Measurements from ENCODE around the gene TRAF3IP1.
"Not testable (repeated sequence)": the region's sequence is repeated elsewhere in the genome, so short reads cannot be mapped to it uniquely, and the experiment has no call there.

TRAF3IP1 gene

GRCh38 chr2:238314576-238314975, 5.7 kb upstream of the TRAF3IP1 start:
- DNase-seq (ENCODE audit: extremely low read depth, low read depth), result no peak
- TF ChIP-seq, protein P1, sequence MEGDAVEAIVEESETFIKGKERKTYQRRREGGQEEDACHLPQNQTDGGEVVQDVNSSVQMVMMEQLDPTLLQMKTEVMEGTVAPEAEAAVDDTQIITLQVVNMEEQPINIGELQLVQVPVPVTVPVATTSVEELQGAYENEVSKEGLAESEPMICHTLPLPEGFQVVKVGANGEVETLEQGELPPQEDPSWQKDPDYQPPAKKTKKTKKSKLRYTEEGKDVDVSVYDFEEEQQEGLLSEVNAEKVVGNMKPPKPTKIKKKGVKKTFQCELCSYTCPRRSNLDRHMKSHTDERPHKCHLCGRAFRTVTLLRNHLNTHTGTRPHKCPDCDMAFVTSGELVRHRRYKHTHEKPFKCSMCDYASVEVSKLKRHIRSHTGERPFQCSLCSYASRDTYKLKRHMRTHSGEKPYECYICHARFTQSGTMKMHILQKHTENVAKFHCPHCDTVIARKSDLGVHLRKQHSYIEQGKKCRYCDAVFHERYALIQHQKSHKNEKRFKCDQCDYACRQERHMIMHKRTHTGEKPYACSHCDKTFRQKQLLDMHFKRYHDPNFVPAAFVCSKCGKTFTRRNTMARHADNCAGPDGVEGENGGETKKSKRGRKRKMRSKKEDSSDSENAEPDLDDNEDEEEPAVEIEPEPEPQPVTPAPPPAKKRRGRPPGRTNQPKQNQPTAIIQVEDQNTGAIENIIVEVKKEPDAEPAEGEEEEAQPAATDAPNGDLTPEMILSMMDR (IDR thresholded peaks at IDR 0.05; ENCODE audit: low read depth, low read length, missing control alignments), result no peak

GRCh38 chr2:238315031-238315595, 5.2 kb upstream of the TRAF3IP1 start:
- TF ChIP-seq, protein P1 (IDR thresholded peaks at IDR 0.05; ENCODE audit: low read depth, low read length, missing control alignments), result no peak
- H3K4me3 ChIP-seq (replicated peaks; ENCODE audit: low read depth, low read length), result no peak overlapping the region
- no peak for DNase-seq (ENCODE audit: extremely low read depth, low read depth)

More at GRCh38 chr2:238314576-238314975, 5.7 kb upstream of the TRAF3IP1 start:
- H3K4me3 ChIP-seq (replicated peaks; ENCODE audit: low read depth, low read length), result no peak overlapping the region

DNA sequence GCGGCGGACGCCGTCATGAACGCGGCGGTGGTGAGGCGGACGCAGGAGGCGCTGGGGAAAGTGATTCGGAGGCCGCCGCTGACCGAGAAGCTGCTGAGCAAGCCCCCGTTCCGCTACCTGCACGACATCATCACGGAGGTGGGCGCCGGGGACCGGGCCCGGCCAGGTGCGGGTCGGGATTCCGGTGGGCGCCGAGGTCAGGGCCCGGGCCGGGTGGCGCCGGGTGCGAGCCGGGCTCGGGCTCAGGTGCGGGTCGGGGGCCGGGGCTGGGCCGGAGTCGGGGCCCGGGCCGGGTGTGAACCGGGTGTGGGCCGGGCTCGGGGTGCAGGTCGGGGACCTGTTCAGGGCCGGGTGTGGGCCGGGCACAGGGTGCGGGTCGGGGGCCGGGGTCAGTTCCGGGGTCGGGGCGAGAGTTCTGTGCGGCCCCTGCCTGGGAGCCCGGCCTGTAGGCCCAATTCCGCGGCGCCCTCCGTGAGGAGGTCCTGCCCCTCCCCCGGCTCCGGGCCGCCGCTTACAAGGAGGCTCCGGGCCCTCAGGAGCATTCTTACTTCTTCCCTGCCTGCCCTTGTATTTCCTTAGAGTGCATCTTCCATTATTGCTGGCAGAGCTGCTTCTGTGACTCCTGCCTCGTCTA, 447 bp downstream of the TRAF3IP1 start:
- DNase-seq (ENCODE audit: extremely low read depth, low read depth), result no peak

DNA sequence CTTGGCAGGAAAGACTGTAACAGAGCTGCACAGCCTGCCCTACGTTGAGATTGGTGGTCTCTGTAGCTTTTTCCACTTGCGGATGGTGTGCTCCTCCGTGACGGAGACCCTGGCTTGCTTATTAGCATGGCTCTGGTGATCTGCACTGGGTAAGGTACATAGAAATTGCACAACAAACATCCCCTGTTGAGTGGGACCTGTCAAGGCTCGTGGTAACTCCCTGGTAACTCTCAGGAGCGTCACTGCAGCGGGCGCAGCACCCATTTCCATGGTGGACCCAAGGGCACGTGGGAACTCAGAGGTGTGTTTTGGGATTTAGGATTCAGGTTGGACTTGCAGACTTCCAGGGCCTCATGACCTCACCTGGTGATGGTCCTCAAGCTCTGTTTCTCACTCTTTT, 1.1 kb downstream of the TRAF3IP1 start:
- TF ChIP-seq, protein P1 (IDR thresholded peaks at IDR 0.05; ENCODE audit: low read depth, low read length, missing control alignments), result no peak
- DNase-seq (ENCODE audit: extremely low read depth, low read depth), result no peak
- peak overlapping the region; percentile 66 for H3K4me3 ChIP-seq (replicated peaks; ENCODE audit: low read depth, low read length)

More for the DNA sequence above, 447 bp downstream of the TRAF3IP1 start:
- TF ChIP-seq, protein P1 (IDR thresholded peaks at IDR 0.05; ENCODE audit: low read depth, low read length, missing control alignments), result no peak
- peak overlapping the region; percentile 66 for H3K4me3 ChIP-seq (replicated peaks; ENCODE audit: low read depth, low read length)

DNA sequence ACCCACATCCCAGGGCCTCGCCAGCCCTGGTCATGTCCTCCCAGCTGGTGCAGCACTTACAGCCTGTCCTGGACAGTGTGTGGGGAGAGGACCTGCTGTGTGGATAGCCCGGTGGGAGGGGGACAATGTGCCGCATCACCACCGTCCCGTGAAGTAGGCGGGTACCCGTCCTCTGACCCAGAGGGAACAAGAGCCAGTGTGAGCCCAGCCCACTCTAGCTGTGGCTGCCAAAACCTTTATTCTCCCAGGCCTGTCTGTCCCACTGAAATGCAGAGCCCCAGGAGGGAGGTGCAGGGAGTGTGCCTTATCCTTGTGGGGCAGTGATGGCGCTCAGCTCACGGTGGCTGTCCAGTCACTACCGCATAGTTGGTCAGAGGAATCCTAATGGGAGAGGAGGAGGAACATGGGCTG, 1.7 kb downstream of the TRAF3IP1 start:
- peak overlapping the region; percentile 66; the same call in 1 of the 2 replicates for H3K4me3 ChIP-seq (replicated peaks; ENCODE audit: low read depth, low read length)
- DNase-seq (ENCODE audit: extremely low read depth, low read depth), result no peak
- TF ChIP-seq, protein P1 (IDR thresholded peaks at IDR 0.05; ENCODE audit: low read depth, low read length, missing control alignments), result no peak

- H3K4me3 ChIP-seq (replicated peaks; ENCODE audit: low read depth, low read length), result not testable (repeated sequence)
These were observed 3.9 kb downstream of the TRAF3IP1 start for GRCh38 chr2:238324248-238324647.

DNA sequence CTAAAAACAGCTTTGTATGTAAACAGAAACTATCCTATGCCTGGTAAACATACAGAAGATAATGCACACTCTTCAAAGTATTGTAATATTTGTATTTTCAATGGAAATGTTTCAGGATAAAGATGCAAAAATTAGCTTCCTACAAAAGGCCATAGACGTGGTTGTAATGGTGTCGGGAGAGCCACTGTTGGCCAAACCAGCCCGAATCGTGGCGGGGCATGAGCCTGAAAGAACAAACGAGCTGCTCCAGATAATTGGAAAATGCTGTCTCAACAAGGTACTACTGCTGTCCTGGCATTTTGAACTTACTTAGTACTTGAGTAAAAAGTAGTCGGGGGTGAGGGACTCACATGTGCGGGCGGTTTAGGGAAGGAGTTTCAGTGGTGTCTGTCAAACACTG, 5.4 kb downstream of the TRAF3IP1 start:
- TF ChIP-seq, protein P1 (IDR thresholded peaks at IDR 0.05; ENCODE audit: low read depth, low read length, missing control alignments), result no peak
- H3K4me3 ChIP-seq (replicated peaks; ENCODE audit: low read depth, low read length), result no peak overlapping the region
- DNase-seq (ENCODE audit: extremely low read depth, low read depth), result no peak

More at GRCh38 chr2:238324248-238324647, 3.9 kb downstream of the TRAF3IP1 start:
- not testable (repeated sequence) for DNase-seq (ENCODE audit: extremely low read depth, low read depth)

Measured in HFF-Myc (cell line).